OCI-LY7 (cell line): ENCODE data around the gene RAB44. TPM values are rescaled to one million over a fixed set of nuclear protein-coding genes. Genes with fewer than 3 reads are reported as not detected.
A peak's percentile ranks its signal among the peaks of the same experiment; 100 is the strongest.

Source experiments
- BruUV-seq: library from RNA; stranded (reverse); fragments of 400-500 nt; replicated peaks from 2 replicates; lab custom pipeline; 2021; lab: Mats Ljungman, UMichigan
- CTCF ChIA-PET: fragments of 300-600 bp; sonication (Branson Sonifier 250); formaldehyde crosslinking; loops from one replicate; lab custom pipeline; 2022; ENCODE audit warnings: antibody characterized with exemption; ENCODE audit not compliant: unreplicated experiment; lab: Charles Lee
- POLR2A ChIA-PET: fragments of 300-600 bp; sonication (Branson Sonifier 250); formaldehyde crosslinking; loops from one replicate; lab custom pipeline; 2022; ENCODE audit warnings: antibody characterized with exemption; lab: Charles Lee
- DNase-seq: peaks from one replicate; pipeline ENCODE4 v3.0.0-alpha.2; 2015; ENCODE audit warnings: low spot score
- H2AFZ ChIP-seq: fragments of 200-600 bp; sonication (generic), shearing (Covaris generic); 2 replicates; pipeline ENCODE4 v1.6.1; 2014; ENCODE audit warnings: mild to moderate bottlenecking, antibody characterized with exemption, low read length, moderate library complexity
- H3K27ac ChIP-seq: fragments of 200-600 bp; sonication (generic); 2 replicates; pipeline ENCODE4 v1.5.1; 2014; ENCODE audit warnings: mixed run types, low read depth, mild to moderate bottlenecking, moderate library complexity, low read length, inconsistent platforms; ENCODE audit not compliant: poor library complexity, severe bottlenecking
- H3K36me3 ChIP-seq: fragments of 200-600 bp; sonication (generic); 2 replicates; pipeline ENCODE4 v1.6.1; 2014; ENCODE audit warnings: mild to moderate bottlenecking, antibody characterized with exemption, low read length, moderate library complexity, mixed read lengths; ENCODE audit not compliant: insufficient read depth
- H3K4me1 ChIP-seq: fragments of 200-600 bp; sonication (generic); 2 replicates; pipeline ENCODE4 v1.5.1; 2014; ENCODE audit warnings: mild to moderate bottlenecking, low read length; ENCODE audit not compliant: insufficient read depth, poor library complexity, severe bottlenecking
- H3K4me2 ChIP-seq: fragments of 200-600 bp; sonication (generic); 2 replicates; pipeline ENCODE4 v1.6.1; 2014; ENCODE audit warnings: mild to moderate bottlenecking, low read length
- H3K4me3 ChIP-seq: fragments of 200-600 bp; sonication (generic); 2 replicates; pipeline ENCODE4 v1.5.1; 2014; ENCODE audit warnings: mild to moderate bottlenecking, low read depth, low read length; ENCODE audit not compliant: poor library complexity, severe bottlenecking
- H3K79me2 ChIP-seq: fragments of 200-600 bp; sonication (generic); 2 replicates; pipeline ENCODE4 v1.6.1; 2016; ENCODE audit warnings: low read depth, mild to moderate bottlenecking, low read length, moderate library complexity, mixed read lengths; ENCODE audit not compliant: insufficient read depth
- H3K9me2 ChIP-seq: fragments of 200-600 bp; sonication (generic); 2 replicates; pipeline ENCODE4 v1.6.1; 2016; ENCODE audit warnings: mild to moderate bottlenecking, low read length, mixed read lengths; ENCODE audit not compliant: insufficient read depth
- H3K9me3 ChIP-seq: fragments of 200-600 bp; sonication (generic); 2 replicates; pipeline ENCODE4 v1.6.1; 2014; ENCODE audit warnings: mild to moderate bottlenecking, mixed run types, low read length, mixed read lengths
- H4K20me1 ChIP-seq: fragments of 200-600 bp; sonication (generic); 2 replicates; pipeline ENCODE4 v1.6.1; 2014; ENCODE audit warnings: mild to moderate bottlenecking, antibody characterized with exemption, low read length, moderate library complexity, mixed read lengths; ENCODE audit not compliant: insufficient read depth
- CTCF ChIP-seq: fragments of 200-600 bp; sonication (generic); conservative IDR thresholded peaks from 2 replicates; pipeline ENCODE4 v1.5.1; 2014; ENCODE audit warnings: mild to moderate bottlenecking, antibody characterized with exemption, low read length, moderate library complexity, mixed read lengths
- EZH2phosphoT487 ChIP-seq: fragments of 200-600 bp; sonication (generic); IDR thresholded peaks from 2 replicates; pipeline ENCODE4 v1.6.1; 2018; ENCODE audit warnings: low read depth, borderline replicate concordance, mild to moderate bottlenecking, mixed run types, antibody characterized with exemption, low read length, moderate library complexity, mixed read lengths
- intact Hi-C: fragments of 100-400 bp; cut with micrococcal nuclease; formaldehyde crosslinking; loops from one replicate; pipeline ENCODE4 v1.10.0; 2022; ENCODE audit not compliant: unreplicated experiment
- total RNA-seq, 2 experiments: library from RNA; depleted of rRNA in 1 of 2; stranded (reverse); fragments of >200 nt in 1 of 2; shearing (Covaris generic) in 1 of 2; gene quantifications; 2 replicates each; pipeline ENCODE4 v1.2.3, GENCODE V29; 2014 to 2022

RAB44 gene
- total RNA-seq, 2 experiments from 2014 or later: 0.09 TPM; not detected in 1

- no peaks in the 10 kb centered on the region for H3K9me3 ChIP-seq
- no peaks in the 10 kb centered on the region for H3K9me2 ChIP-seq
- no peaks in the 10 kb centered on the region for H3K79me2 ChIP-seq
- H3K4me2 ChIP-seq: no peak overlapping the region
- intact Hi-C loops: no loop called here
- no peak overlapping the region for H3K4me3 ChIP-seq
- POLR2A ChIA-PET: interaction anchor here (0.7 kb wide), 2 partner anchors 36 to 172 kb away, joined by 3 to 4 read pairs; no protein-coding TSS in a partner anchor
- H3K36me3 ChIP-seq: no peaks in the 10 kb centered on the region
- no peaks in the 10 kb centered on the region for H4K20me1 ChIP-seq
- TF ChIP-seq CTCF (no peak), EZH2phosphoT487 (no peak)
- CTCF ChIA-PET: no interaction called here
- peaks cover 32% of the 10 kb centered on the region for H3K4me1 ChIP-seq
- no peak overlapping the region for H2AFZ ChIP-seq
- no peak overlapping the region for H3K27ac ChIP-seq
- DNase-seq: no peak
- no TSS peak for BruUV-seq
These were observed 8.9 kb upstream of the RAB44 start for GRCh38 chr6:36688739-36689075.

- ChIA-PET POLR2A (interaction anchor here (0.7 to 1.0 kb wide), 2 partner anchors 20 to 63 kb away, joined by 4 read pairs; no protein-coding TSS in a partner anchor), CTCF (no interaction called here)
- Histone ChIP-seq H3K36me3 (no peaks in the 10 kb centered on the region), H3K4me1 (peaks cover 38% of the 10 kb centered on the region), H3K4me3 (no peak overlapping the region), H3K4me2 (no peak overlapping the region), H2AFZ (no peak overlapping the region), H3K9me3 (no peaks in the 10 kb centered on the region), H3K27ac (no peak overlapping the region), H3K79me2 (no peaks in the 10 kb centered on the region), H4K20me1 (no peaks in the 10 kb centered on the region), H3K9me2 (no peaks in the 10 kb centered on the region)
- TF ChIP-seq CTCF: no peak
- TF ChIP-seq EZH2phosphoT487: no peak
- no peak for DNase-seq
- no TSS peak for BruUV-seq
- intact Hi-C loops: no loop called here
These were observed 6.6 kb upstream of the RAB44 start for GRCh38 chr6:36691011-36691410.

GRCh38 chr6:36691612-36692011, 6.0 kb upstream of the RAB44 start:
- H3K9me3 ChIP-seq: no peaks in the 10 kb centered on the region
- ChIA-PET POLR2A (interaction anchor here (0.7 to 1.3 kb wide), 3 partner anchors 8 to 83 kb away, joined by 3 to 6 read pairs (median 4); no protein-coding TSS in a partner anchor), CTCF (no interaction called here)
- peak overlapping the region; percentile 50 for H3K4me2 ChIP-seq
- no peak overlapping the region for H3K4me3 ChIP-seq
- BruUV-seq: no TSS peak
- no peaks in the 10 kb centered on the region for H3K79me2 ChIP-seq
- H3K9me2 ChIP-seq: no peaks in the 10 kb centered on the region
- H3K4me1 ChIP-seq: peaks cover 38% of the 10 kb centered on the region
- TF ChIP-seq EZH2phosphoT487: no peak
- TF ChIP-seq CTCF: no peak
- H3K27ac ChIP-seq: no peak overlapping the region
- intact Hi-C loops: no loop called here
- no peaks in the 10 kb centered on the region for H3K36me3 ChIP-seq
- no peaks in the 10 kb centered on the region for H4K20me1 ChIP-seq
- no peak overlapping the region; the same call in 1 of the 2 replicates for H2AFZ ChIP-seq
- DNase-seq: no peak
